Spinal cord (tissue), 10 donors: ENCODE data around the gene NMNAT2. TPM values are rescaled to one million over a fixed set of nuclear protein-coding genes. Genes with fewer than 3 reads are reported as not detected.

Experiments
- DNase-seq, 6 donors: peaks; one replicate each; pipeline versions ENCODE4 v3.0.0 to v3.0.0-alpha.2; 2013 to 2015; ENCODE audit warnings: low spot score in 6 of 6, low read depth in 4 of 6
- H3K27ac ChIP-seq: one replicate; pipeline ENCODE4 v1.5.1; 2013; ENCODE audit warnings: low read depth, low read length, control low read depth
- H3K27me3 ChIP-seq: one replicate; pipeline ENCODE4 v1.6.1; 2013; ENCODE audit warnings: low read length; ENCODE audit not compliant: control insufficient read depth, insufficient read depth
- H3K36me3 ChIP-seq: one replicate; pipeline ENCODE4 v1.6.1; 2013; ENCODE audit warnings: low read length; ENCODE audit not compliant: control insufficient read depth, insufficient read depth
- H3K4me1 ChIP-seq: one replicate; pipeline ENCODE4 v1.6.1; 2013; ENCODE audit warnings: low read length; ENCODE audit not compliant: control insufficient read depth, insufficient read depth
- H3K4me3 ChIP-seq: one replicate; pipeline ENCODE4 v1.5.1; 2013; ENCODE audit warnings: low read depth, low read length, control low read depth
- H3K9me3 ChIP-seq: one replicate; pipeline ENCODE4 v1.6.1; 2013; ENCODE audit warnings: low read length; ENCODE audit not compliant: control insufficient read depth, insufficient read depth
- WGBS: methylation state at CpG from one replicate; pipeline ENCODE4 v1.1.5; 2013; ENCODE audit warnings: missing lambda C conversion rate; ENCODE audit not compliant: insufficient coverage; 5-methylcytosine and 5-hydroxymethylcytosine counted together
- polyA plus RNA-seq, 2 donors: library from polyadenylated mRNA; unstranded; fragments of 120-200 nt; gene quantifications; one replicate each; pipeline ENCODE4 v1.2.1, GENCODE V29; 2013; ENCODE audit not compliant: insufficient read length in 2 of 2
- total RNA-seq, 2 donors: library from RNA; depleted of rRNA in 1 of 2; stranded (reverse); fragments of 120-200 nt in 1 of 2; fragments of >200 nt in 1 of 2; gene quantifications; one replicate each; pipeline versions ENCODE4 v1.2.3 to v1.2.4, GENCODE V29; 2013 to 2014
- donor health status: healthy.

Gene NMNAT2
- total and polyA plus RNA-seq, 4 donors, result 20.8 to 65.9 (median 45.4) TPM

GRCh38 chr1:183219616-183220009 is 198.6 kb downstream of the NMNAT2 start:
- Histone ChIP-seq H3K36me3 (no peaks in the 10 kb centered on the region), H3K27me3 (no peaks in the 10 kb centered on the region), H3K27ac (no peak overlapping the region), H3K4me1 (peaks cover 12% of the 10 kb centered on the region), H3K4me3 (no peak overlapping the region), H3K9me3 (no peaks in the 10 kb centered on the region)
- DNase-seq, result peak in 1 of 6 donors; percentile 25

DNA sequence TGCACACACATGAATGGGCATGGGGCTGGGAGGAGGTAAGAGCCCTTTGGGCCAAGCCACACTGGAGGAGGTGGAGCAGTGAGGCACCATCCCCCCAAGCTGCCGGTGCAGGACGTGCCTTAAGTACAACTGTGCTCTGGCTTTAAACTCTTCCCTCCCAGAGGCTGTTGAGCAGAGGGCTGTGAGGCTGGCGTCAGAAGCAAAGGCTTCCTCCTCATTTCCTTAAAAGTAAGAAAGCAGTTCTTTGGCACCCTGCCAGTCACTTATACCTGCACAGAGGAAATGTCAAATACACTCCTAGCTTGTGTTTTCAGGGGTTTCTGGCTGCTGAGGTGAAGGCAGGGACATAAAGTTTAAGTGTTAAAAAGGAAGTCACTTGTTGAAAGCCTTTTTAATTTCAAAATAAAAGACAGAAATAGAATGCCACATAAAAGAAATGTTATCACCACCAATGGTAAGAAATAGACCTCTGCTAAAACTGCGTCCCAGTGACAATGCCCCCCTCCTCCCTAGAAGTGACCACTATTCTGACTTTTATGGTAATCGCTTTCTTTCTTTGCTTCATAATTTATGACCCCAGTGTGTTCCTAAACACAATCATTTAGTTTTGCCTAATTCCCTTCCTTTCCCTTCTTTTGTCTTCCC is 199.1 kb downstream of the NMNAT2 start:
- peak in 2 of 6 donors; percentile 45 to 62 for DNase-seq
- Histone ChIP-seq H3K27ac (peak overlapping the region; percentile 45), H3K4me1 (peaks cover 12% of the 10 kb centered on the region), H3K4me3 (no peak overlapping the region), H3K9me3 (no peaks in the 10 kb centered on the region), H3K27me3 (no peaks in the 10 kb centered on the region), H3K36me3 (no peaks in the 10 kb centered on the region)
- WGBS, result 8% methylated on average over 3 of the region's 5 CpGs

DNA sequence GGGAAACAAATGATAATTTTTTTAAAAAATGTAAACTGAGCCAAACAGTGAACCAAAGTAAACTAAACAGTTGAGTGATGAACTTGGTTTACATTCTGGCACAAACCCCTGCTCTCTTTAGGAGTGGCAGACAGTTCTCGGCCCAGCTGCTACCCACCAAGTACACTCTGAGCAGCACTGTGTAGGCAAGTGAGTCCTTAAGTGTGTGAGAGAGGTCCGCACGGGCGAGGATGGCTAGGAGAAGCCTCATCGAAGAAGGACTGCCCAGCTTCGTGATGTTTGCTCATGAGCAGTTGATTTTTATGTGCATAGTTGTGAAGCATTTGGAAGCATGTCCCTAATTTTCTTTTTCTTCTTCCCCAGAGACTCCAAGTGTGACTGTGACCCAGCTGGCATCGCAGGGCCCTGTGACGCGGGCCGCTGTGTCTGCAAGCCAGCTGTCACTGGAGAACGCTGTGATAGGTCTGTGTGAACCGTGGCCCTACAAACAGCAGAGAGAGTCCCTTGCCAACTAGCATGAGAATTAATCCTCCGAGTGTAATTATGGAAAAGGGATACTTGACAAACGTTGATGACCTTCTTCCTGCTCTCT is 200.1 kb downstream of the NMNAT2 start:
- Histone ChIP-seq H3K4me3 (no peak overlapping the region), H3K9me3 (no peaks in the 10 kb centered on the region), H3K4me1 (peaks cover 12% of the 10 kb centered on the region), H3K27ac (no peak overlapping the region), H3K36me3 (no peaks in the 10 kb centered on the region), H3K27me3 (no peaks in the 10 kb centered on the region)
- peak in 2 of 6 donors; percentile 69 to 70 for DNase-seq
- 37% methylated on average over 6 of the region's 14 CpGs for WGBS

DNA sequence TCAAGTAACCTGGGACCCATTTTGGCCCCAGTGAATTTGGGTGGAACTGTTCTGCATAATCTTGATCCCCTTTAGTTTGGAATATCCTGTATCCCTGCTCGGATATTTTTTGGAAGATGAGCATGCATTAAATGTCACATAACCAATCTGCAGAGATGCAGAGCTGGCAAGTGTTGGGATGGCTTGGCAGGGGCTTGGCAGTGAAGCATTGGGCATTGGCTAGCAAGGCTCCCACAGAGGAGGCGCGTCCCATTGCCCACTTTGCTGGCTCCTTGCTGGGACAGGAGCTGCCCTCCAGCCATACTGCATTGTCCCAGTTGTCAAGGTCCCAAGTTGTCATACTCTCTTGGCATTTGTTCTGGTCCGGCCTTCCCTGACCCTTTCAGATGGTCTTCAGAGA is 202.2 kb downstream of the NMNAT2 start:
- Histone ChIP-seq H3K4me3 (no peak overlapping the region), H3K4me1 (peaks cover 12% of the 10 kb centered on the region), H3K9me3 (no peaks in the 10 kb centered on the region), H3K27ac (no peak overlapping the region), H3K27me3 (no peaks in the 10 kb centered on the region), H3K36me3 (no peaks in the 10 kb centered on the region)
- WGBS, result 80% methylated on average over 3 of the region's 4 CpGs
- no peak for DNase-seq

DNA sequence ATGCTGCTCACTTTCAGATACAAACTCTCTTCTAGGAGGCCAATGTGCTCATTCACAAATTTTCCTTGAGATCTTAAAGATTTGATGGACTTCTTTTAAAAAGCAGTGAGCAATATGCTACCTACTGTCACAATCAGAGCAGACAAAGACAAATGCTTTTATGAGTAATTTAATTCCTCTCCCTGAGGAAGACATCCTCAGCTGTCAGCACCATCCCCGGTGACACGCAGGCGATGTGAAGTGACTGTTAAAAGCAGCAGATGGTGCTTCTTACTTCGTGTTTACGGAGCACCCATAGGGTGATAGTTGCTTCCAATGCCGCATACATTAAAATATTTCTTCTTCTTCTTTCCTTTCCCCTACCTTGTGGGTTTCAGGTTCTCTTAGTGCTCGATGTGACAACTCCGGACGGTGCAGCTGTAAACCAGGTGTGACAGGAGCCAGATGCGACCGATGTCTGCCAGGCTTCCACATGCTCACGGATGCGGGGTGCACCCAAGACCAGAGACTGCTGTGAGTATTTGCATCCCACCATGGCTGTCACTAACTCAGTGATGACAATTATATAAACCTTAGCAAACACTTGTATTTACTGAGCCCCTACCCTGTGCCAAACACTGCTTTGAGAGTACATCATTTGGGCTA is 203.0 kb downstream of the NMNAT2 start:
- 81% methylated on average over 8 of the region's 13 CpGs for WGBS
- peaks cover 12% of the 10 kb centered on the region for H3K4me1 ChIP-seq
- peak in 2 of 6 donors; percentile 48 to 64 for DNase-seq
- H3K27me3 ChIP-seq, result no peaks in the 10 kb centered on the region
- H3K27ac ChIP-seq, result no peak overlapping the region
- no peaks in the 10 kb centered on the region for H3K9me3 ChIP-seq
- no peak overlapping the region for H3K4me3 ChIP-seq
- no peaks in the 10 kb centered on the region for H3K36me3 ChIP-seq

DNA sequence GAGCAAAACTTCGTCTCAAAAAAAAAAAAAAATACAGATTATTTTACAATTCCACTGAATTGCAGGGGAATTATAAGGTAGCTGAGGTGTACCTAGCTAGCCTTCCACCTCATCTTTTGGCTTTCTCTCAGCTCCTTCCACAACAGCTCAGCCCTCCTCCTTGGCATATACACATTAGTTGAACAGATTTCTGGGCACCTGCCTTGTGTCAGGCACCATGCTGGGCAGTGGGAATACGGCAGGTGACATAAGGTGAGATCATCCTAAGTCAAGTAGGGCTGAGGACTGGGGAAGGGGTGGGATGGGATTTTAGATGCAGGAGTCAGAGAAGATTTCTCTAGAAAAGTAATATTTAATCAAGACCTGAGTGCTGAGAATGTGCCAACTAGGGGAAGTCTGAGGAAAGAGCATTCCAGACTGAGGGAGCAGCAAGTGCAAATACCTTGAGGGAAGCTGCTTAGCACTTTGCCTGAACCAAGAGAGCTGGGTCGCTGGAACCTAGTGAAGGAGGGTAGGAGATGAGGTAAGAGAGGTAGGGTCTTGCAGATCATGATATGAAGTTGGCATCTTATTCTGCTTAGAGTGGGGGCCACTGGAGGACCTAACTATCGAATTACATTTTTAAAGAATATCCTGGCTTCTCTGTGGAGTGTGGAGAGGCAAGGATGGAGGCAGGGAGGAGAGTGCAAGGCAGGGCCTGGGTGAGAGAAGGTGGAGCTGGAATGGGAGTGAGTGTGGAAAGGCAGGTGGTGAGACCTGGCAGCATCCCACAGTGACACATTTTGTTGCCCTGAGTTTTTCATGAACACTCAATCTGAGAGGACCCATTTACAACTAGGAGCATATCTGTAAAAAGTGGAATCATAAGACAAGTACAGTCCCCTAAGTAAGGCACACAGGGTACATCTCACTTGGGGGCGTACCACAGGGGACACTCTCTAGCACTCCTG is 203.9 kb downstream of the NMNAT2 start:
- H3K27ac ChIP-seq, result no peak overlapping the region
- WGBS, result 82% methylated on average over 2 of the region's 5 CpGs
- H3K27me3 ChIP-seq, result no peaks in the 10 kb centered on the region
- no peaks in the 10 kb centered on the region for H3K36me3 ChIP-seq
- no peak overlapping the region for H3K4me3 ChIP-seq
- DNase-seq, result peak in 1 of 6 donors; percentile 29
- no peaks in the 10 kb centered on the region for H3K9me3 ChIP-seq
- peaks cover 12% of the 10 kb centered on the region for H3K4me1 ChIP-seq

- no CpG with 5 or more reads among the region's 1 CpG for WGBS
- H3K36me3 ChIP-seq, result no peaks in the 10 kb centered on the region
- H3K27me3 ChIP-seq, result no peaks in the 10 kb centered on the region
- no peak overlapping the region for H3K4me3 ChIP-seq
- DNase-seq, result no peak
- H3K27ac ChIP-seq, result no peak overlapping the region
- H3K9me3 ChIP-seq, result no peaks in the 10 kb centered on the region
- no peaks in the 10 kb centered on the region for H3K4me1 ChIP-seq
Observed at GRCh38 chr1:183212870-183213269, 205.3 kb downstream of the NMNAT2 start.

- Histone ChIP-seq H3K27me3 (no peaks in the 10 kb centered on the region), H3K9me3 (no peaks in the 10 kb centered on the region), H3K4me1 (no peaks in the 10 kb centered on the region), H3K27ac (no peak overlapping the region), H3K36me3 (no peaks in the 10 kb centered on the region), H3K4me3 (no peak overlapping the region)
- DNase-seq, result no peak
Observed at GRCh38 chr1:183210681-183211080, 207.5 kb downstream of the NMNAT2 start.

DNA sequence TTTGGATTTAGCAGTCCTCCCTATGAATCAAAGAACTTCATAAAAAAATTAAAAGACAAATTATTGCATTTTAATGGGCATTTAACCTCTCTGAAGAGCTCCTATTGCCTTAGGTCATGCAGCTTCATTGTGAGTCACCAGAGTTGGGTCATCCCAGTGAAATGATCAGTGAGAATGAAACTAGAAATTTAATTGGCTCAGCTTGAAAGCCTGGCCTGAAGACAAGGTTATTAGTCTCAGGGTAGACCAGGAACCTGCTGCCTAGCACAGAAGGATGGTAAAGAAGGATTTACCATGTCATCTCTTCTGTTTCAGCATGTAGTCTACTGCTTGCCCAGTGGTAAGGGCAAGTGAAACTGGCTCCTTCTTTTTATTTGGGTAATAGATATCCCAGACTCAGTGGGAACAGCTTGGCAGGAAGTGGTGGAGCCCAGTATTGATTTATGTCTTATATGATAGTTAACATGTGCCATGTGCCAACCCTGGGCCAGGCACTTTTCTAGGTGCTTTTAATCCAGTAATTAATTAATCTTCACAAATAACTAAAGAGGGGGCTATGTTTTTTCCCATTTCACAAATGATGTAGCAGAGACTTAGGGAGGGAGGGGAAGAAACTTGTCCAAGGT is 208.5 kb downstream of the NMNAT2 start:
- Histone ChIP-seq H3K4me3 (no peak overlapping the region), H3K9me3 (no peaks in the 10 kb centered on the region), H3K27ac (no peak overlapping the region), H3K4me1 (no peaks in the 10 kb centered on the region), H3K27me3 (no peaks in the 10 kb centered on the region), H3K36me3 (no peaks in the 10 kb centered on the region)
- DNase-seq, result no peak
